Panc1 (cell line): ENCODE measurements around the gene SNX27. TPM values are rescaled to one million over a fixed set of nuclear protein-coding genes. Genes with fewer than 3 reads are reported as not detected.

Experiments
- ATAC-seq: fragments of 200-7000 bp; cut with Tn5 transposase; 2 replicates; pipeline ENCODE4 v1.9.1; 2020; ENCODE audit warnings: mild to moderate bottlenecking, moderate library complexity
- BruUV-seq: library from RNA; stranded (reverse); fragments of 400-500 nt; replicated peaks from 2 replicates; lab custom pipeline; 2021; lab: Mats Ljungman, UMichigan
- CTCF ChIA-PET: fragments of 300-600 bp; sonication (Branson Sonifier 250); formaldehyde crosslinking; loops from one replicate; lab custom pipeline; 2022; ENCODE audit warnings: antibody characterized with exemption; lab: Charles Lee
- POLR2A ChIA-PET: fragments of 300-600 bp; sonication (Branson Sonifier 250); formaldehyde crosslinking; loops from one replicate; lab custom pipeline; 2022; ENCODE audit warnings: antibody characterized with exemption; lab: Charles Lee
- DNase-seq: peaks from one replicate; pipeline ENCODE4 v3.0.0-alpha.2; 2010; ENCODE audit warnings: low read depth, low spot score
- H3K27ac ChIP-seq: 2 replicates; pipeline ENCODE4 v1.5.1; 2011; ENCODE audit warnings: mild to moderate bottlenecking, low read length, inconsistent platforms
- H3K27me3 ChIP-seq: fragments of 200-500 bp; sonication (Bioruptor generic); 2 replicates; pipeline ENCODE4 v1.6.0; 2014; ENCODE audit warnings: low read length, inconsistent platforms; ENCODE audit not compliant: control insufficient read depth, insufficient read depth
- H3K36me3 ChIP-seq: fragments of 200-500 bp; sonication (Bioruptor generic); 2 replicates; pipeline ENCODE4 v1.5.1; 2014; ENCODE audit warnings: inconsistent platforms, mild to moderate bottlenecking, low read length, moderate library complexity; ENCODE audit not compliant: control insufficient read depth, insufficient read depth
- H3K4me1 ChIP-seq: 2 replicates; pipeline ENCODE4 v1.5.1; 2011; ENCODE audit warnings: inconsistent platforms, mild to moderate bottlenecking, low read length, moderate library complexity; ENCODE audit not compliant: control insufficient read depth, insufficient read depth
- H3K4me3 ChIP-seq, 2 experiments: 2 replicates each; pipeline ENCODE4 v1.5.1; 2011 to 2012; ENCODE audit warnings: low read depth in 2 of 2, low read length in 2 of 2, mild to moderate bottlenecking in 2 of 2, inconsistent platforms in 1 of 2, moderate library complexity in 1 of 2
- H3K9me3 ChIP-seq: fragments of 200-500 bp; sonication (Bioruptor generic); 2 replicates; pipeline ENCODE4 v1.5.1; 2014; ENCODE audit warnings: low read depth, mild to moderate bottlenecking, inconsistent platforms, low read length, moderate library complexity; ENCODE audit not compliant: control insufficient read depth, insufficient read depth
- CTCF ChIP-seq: fragments of 450-650 bp; IDR thresholded peaks from 2 replicates; pipeline ENCODE4 v1.5.1; 2017; ENCODE audit warnings: mild to moderate bottlenecking
- POLR2AphosphoS5 ChIP-seq: IDR thresholded peaks from 2 replicates; pipeline ENCODE4 v1.6.1; 2012; ENCODE audit warnings: mild to moderate bottlenecking, low read depth, low read length, moderate library complexity
- REST ChIP-seq, 2 experiments: IDR thresholded peaks; 2 replicates each; pipeline ENCODE4 v1.6.1; 2011 to 2012; ENCODE audit warnings: low read depth in 2 of 2, control low read depth in 1 of 2, low read length in 1 of 2, mild to moderate bottlenecking in 1 of 2, moderate library complexity in 1 of 2; ENCODE audit not compliant: insufficient read depth in 1 of 2
- SIN3A ChIP-seq: IDR thresholded peaks from 2 replicates; pipeline ENCODE4 v1.6.1; 2012; ENCODE audit warnings: low read depth, mild to moderate bottlenecking, low read length, moderate library complexity, borderline replicate concordance; ENCODE audit not compliant: insufficient read depth
- TCF7L2 ChIP-seq: IDR thresholded peaks from 2 replicates; pipeline ENCODE4 v1.6.1; 2011; ENCODE audit warnings: mild to moderate bottlenecking, low read depth, low read length, inconsistent platforms
- in situ Hi-C: cut with HindIII; loops from 2 replicates; pipeline ENCODE4 v1.10.0; 2016; ENCODE audit warnings: low sequenced_read_pairs, low pct_unique_long_range_greater_than_20kb
- intact Hi-C: fragments of 100-400 bp; cut with micrococcal nuclease; formaldehyde crosslinking; loops from one replicate; pipeline ENCODE4 v1.10.0; 2022; ENCODE audit not compliant: unreplicated experiment
- total RNA-seq: library from RNA; stranded (reverse); gene quantifications from one replicate; pipeline ENCODE4 v1.2.1, GENCODE V29; 2021; ENCODE audit not compliant: unreplicated experiment

The SNX27 gene
- total RNA-seq, 1 experiment from 2014 or later = 58.4 TPM

GRCh38 chr1:151655371-151655770, 43.5 kb downstream of the SNX27 start:
- ChIA-PET POLR2A (interaction anchor here (0.6 to 0.7 kb wide), 2 partner anchors 101 to 196 kb away, joined by 3 to 5 read pairs; no protein-coding TSS in a partner anchor), CTCF (no interaction called here)
- BruUV-seq = no TSS peak
- H3K36me3 ChIP-seq = no peaks in the 10 kb centered on the region
- ATAC-seq (no peak), DNase-seq (no peak)
- no peak overlapping the region for H3K4me3 ChIP-seq
- H3K27me3 ChIP-seq = no peaks in the 10 kb centered on the region
- H3K4me1 ChIP-seq = no peaks in the 10 kb centered on the region
- no peaks in the 10 kb centered on the region for H3K9me3 ChIP-seq
- intact Hi-C loops = no loop called here
- in situ Hi-C loops = no loop called here
- TF ChIP-seq SIN3A (no peak), TCF7L2 (no peak), CTCF (no peak), REST (IDR thresholded peaks at IDR 0.05; ENCODE audit: insufficient read depth in 1 of 2, low read depth in 2 of 2, low read length in 1 of 2) (no peak), POLR2AphosphoS5 (no peak)
- H3K27ac ChIP-seq = no peak overlapping the region

- Histone ChIP-seq H3K27ac (no peak overlapping the region), H3K9me3 (no peaks in the 10 kb centered on the region), H3K36me3 (peaks cover 4% of the 10 kb centered on the region; the same call in 1 of the 2 replicates), H3K4me3 (no peak overlapping the region), H3K4me1 (no peaks in the 10 kb centered on the region), H3K27me3 (no peaks in the 10 kb centered on the region)
- no peak for TF ChIP-seq SIN3A
- no peak for TF ChIP-seq REST (IDR thresholded peaks at IDR 0.05; ENCODE audit: insufficient read depth in 1 of 2, low read depth in 2 of 2, low read length in 1 of 2)
- no peak for TF ChIP-seq POLR2AphosphoS5
- TF ChIP-seq TCF7L2 = no peak
- TF ChIP-seq CTCF = no peak
- intact Hi-C loops = no loop called here
- BruUV-seq = no TSS peak
- in situ Hi-C loops = no loop called here
- DNase-seq (no peak), ATAC-seq (no peak)
- ChIA-PET POLR2A (no interaction called here), CTCF (no interaction called here)
These were observed 49.9 kb downstream of the SNX27 start for GRCh38 chr1:151661751-151662150.
